ENCODE data around the gene TENM4. TPM values are rescaled to one million over a fixed set of nuclear protein-coding genes. Genes with fewer than 3 reads are reported as not detected.

The TENM4 gene
- total RNA-seq, 4 donors from 2014 or later, result 0.02 to 0.82 (median 0.23) TPM

DNA sequence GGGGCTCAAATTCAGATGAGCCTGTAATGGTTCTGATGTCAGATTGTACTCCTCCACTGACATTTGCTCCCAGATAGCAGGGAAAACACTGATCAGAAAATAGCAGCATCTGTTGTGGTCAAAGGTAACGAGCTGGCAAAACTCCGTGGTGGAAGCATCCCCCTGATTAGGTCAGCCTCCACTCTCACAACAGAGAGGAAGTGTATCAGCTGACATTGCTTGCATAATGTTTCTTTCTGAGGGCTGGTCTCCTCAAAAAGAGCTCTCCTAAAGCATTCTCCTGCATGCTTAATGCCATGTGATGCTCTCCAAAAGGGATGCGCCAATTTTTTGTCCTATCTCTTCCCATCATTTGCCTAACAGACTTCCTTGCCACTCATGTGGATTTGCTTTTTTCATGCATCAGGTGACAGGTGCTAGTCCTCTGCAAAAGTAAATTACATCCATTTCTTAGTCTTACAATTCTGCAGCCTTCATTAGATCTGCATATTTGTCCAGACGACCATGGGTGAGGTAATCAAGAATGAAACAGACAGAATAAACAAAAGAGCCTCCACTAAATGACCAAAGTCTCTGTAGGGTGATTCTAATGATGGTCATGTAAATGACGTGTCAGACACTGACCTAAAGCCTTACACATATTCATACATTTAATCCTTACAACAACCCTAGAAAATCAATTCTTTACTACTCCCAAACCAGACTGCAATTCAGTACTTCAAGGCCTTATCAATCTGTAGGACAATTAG lies 6.4 kb upstream of the TENM4 start:
- no peak for TF ChIP-seq POLR2A (IDR thresholded peaks at IDR 0.05)
- TF ChIP-seq, protein P1, sequence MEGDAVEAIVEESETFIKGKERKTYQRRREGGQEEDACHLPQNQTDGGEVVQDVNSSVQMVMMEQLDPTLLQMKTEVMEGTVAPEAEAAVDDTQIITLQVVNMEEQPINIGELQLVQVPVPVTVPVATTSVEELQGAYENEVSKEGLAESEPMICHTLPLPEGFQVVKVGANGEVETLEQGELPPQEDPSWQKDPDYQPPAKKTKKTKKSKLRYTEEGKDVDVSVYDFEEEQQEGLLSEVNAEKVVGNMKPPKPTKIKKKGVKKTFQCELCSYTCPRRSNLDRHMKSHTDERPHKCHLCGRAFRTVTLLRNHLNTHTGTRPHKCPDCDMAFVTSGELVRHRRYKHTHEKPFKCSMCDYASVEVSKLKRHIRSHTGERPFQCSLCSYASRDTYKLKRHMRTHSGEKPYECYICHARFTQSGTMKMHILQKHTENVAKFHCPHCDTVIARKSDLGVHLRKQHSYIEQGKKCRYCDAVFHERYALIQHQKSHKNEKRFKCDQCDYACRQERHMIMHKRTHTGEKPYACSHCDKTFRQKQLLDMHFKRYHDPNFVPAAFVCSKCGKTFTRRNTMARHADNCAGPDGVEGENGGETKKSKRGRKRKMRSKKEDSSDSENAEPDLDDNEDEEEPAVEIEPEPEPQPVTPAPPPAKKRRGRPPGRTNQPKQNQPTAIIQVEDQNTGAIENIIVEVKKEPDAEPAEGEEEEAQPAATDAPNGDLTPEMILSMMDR (IDR thresholded peaks at IDR 0.05 in 4 of 5, conservative IDR thresholded peaks at IDR 0.05 in 1 of 5), result no peak
- ATAC-seq (no peak), DNase-seq (no peak)
- intact Hi-C loops (cut with DNase I; ENCODE audit: low total_unique reads), result no loop called here
- in situ Hi-C loops (cut with MboI; ENCODE audit: low sequenced_read_pairs in 4 of 4), result no loop called here
- Histone ChIP-seq H3K4me3 (no peak overlapping the region), H3K36me3 (no peaks in the 10 kb centered on the region), H3K27ac (no peak overlapping the region), H3K27me3 (peaks cover 4 to 22% (median 14%) of the 10 kb centered on the region in 3 donors), H3K9me3 (no peaks in the 10 kb centered on the region), H3K4me1 (no peaks in the 10 kb centered on the region)

DNA sequence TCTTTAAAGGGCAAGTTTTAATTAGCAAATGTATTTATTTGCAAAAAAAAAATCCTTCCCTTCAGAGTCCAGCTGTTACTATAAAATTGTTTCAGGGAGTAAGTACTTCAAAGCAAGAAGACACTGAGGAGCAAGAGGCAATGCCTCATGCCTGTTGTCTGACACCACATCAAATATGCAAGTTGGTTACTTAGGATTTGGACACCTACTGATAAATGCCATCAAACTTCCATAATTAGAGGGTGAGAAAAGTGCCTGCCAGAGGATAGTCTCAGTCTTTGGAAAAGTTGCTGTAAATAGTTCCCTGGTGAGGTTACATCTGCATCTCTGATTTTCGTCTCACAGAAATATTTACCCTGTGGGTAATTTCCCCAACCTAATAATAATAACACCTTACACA lies 4.1 kb upstream of the TENM4 start:
- intact Hi-C loops (cut with DNase I; ENCODE audit: low total_unique reads), result loop anchor here (5.0 kb wide), 1 partner anchor 43 kb away; no protein-coding TSS in a partner anchor
- no peak overlapping the region for H3K27ac ChIP-seq
- peaks cover 20 to 33% (median 26%) of the 10 kb centered on the region in 3 donors for H3K27me3 ChIP-seq
- TF ChIP-seq, protein P1 (IDR thresholded peaks at IDR 0.05 in 4 of 5, conservative IDR thresholded peaks at IDR 0.05 in 1 of 5), result no peak
- TF ChIP-seq POLR2A (IDR thresholded peaks at IDR 0.05), result no peak
- H3K4me3 ChIP-seq, result no peak overlapping the region
- DNase-seq, result no peak
- peaks cover 2 to 5% of the 10 kb centered on the region in 2 donors for H3K4me1 ChIP-seq
- in situ Hi-C loops (cut with MboI; ENCODE audit: low sequenced_read_pairs in 4 of 4), result no loop called here
- H3K9me3 ChIP-seq, result no peaks in the 10 kb centered on the region
- no peaks in the 10 kb centered on the region for H3K36me3 ChIP-seq
- ATAC-seq, result no peak

DNA sequence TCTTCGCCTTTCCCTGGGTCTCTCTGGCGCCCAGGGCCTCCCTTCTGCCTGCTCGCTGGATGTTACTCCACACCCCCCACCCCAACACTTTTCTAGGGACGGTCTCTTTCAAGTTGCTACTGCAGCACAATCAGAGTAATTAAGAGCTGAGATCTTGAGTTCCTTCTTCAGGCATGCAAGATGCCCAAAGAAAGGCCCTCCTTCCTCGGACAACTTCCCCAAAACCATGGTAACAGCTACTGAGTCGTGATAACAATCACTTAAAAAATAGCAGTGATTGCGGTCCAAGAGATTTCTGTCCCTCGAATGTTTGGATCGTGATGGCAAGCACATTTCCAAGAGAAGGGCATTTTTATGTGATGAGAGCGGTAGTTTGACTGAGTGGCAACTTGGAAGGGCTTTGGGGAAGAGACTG lies 638 bp upstream of the TENM4 start:
- TF ChIP-seq, protein P1 (IDR thresholded peaks at IDR 0.05 in 4 of 5, conservative IDR thresholded peaks at IDR 0.05 in 1 of 5), result no peak
- TF ChIP-seq POLR2A (IDR thresholded peaks at IDR 0.05), result no peak
- DNase-seq, result no peak
- intact Hi-C loops (cut with DNase I; ENCODE audit: low total_unique reads), result loop anchor here (5.0 kb wide), 1 partner anchor 39 kb away; no protein-coding TSS in a partner anchor
- H3K9me3 ChIP-seq, result no peaks in the 10 kb centered on the region
- ATAC-seq, result no peak
- no peaks in the 10 kb centered on the region for H3K36me3 ChIP-seq
- H3K27me3 ChIP-seq, result peaks cover 55 to 67% (median 55%) of the 10 kb centered on the region in 3 donors
- no peak overlapping the region for H3K27ac ChIP-seq
- in situ Hi-C loops (cut with MboI; ENCODE audit: low sequenced_read_pairs in 4 of 4), result no loop called here
- H3K4me3 ChIP-seq, result peak overlapping the region; percentile 51 to 65 (median 58)
- H3K4me1 ChIP-seq, result peaks cover 19 to 30% of the 10 kb centered on the region in 2 donors

DNA sequence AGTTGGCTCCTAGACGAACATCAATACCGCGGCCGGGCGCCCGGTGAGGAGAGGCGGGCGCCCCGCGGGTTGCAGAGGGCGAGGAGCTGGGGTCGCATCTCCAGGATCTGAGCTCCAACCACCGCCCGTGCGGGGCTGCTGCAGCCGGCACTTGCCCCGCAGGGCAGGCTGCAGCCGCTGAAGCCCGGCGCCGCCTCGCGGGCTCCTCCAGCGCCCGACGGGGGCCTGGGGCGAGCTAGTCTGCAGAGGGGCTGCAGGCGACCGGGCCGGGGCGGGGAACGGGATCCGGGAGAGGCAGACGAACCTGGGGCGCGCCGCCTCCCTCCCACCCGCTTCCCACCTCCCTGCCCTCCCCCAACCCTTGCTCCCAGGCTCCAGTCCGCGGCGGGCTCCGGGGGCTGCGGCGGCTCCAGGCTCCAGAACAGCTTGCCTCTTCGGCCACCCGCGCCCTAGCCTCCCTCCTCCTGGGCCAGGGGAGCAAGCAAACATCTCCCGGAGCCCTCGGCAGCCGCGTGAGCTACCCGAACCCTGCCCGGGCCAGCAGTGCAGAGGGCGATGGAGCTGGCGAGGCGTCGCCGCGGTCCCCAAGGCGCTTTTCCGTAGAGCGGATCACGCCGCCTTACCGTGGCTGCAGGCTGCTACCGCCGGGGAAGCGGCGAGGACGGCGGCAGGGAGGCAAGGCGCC lies 802 bp downstream of the TENM4 start:
- H3K4me3 ChIP-seq, result peak overlapping the region; percentile 51 to 65 (median 58)
- ATAC-seq, result peak in 1 of 2 donors; percentile 27
- peak overlapping the region in 1 of 4 donors; percentile 56 for H3K27ac ChIP-seq
- no peak for DNase-seq
- no peak for TF ChIP-seq POLR2A (IDR thresholded peaks at IDR 0.05)
- TF ChIP-seq, protein P1 (IDR thresholded peaks at IDR 0.05 in 4 of 5, conservative IDR thresholded peaks at IDR 0.05 in 1 of 5), result no peak
- H3K27me3 ChIP-seq, result peaks cover 68 to 82% (median 69%) of the 10 kb centered on the region in 3 donors
- intact Hi-C loops (cut with DNase I; ENCODE audit: low total_unique reads) (loop anchor here (5.0 to 10.0 kb wide), 2 partner anchors 38 to 195 kb away; no protein-coding TSS in a partner anchor), in situ Hi-C loops (cut with MboI; ENCODE audit: low sequenced_read_pairs in 4 of 4) (no loop called here)
- H3K36me3 ChIP-seq, result no peaks in the 10 kb centered on the region
- H3K9me3 ChIP-seq, result no peaks in the 10 kb centered on the region
- peaks cover 19 to 30% of the 10 kb centered on the region in 2 donors for H3K4me1 ChIP-seq

Data from gastrocnemius medialis (tissue), 4 donors.